Measurements from ENCODE around the gene PLEKHG7.

- TF ChIP-seq POLR2AphosphoS5 (IDR thresholded peaks at IDR 0.05; ENCODE audit: low read depth, low read length) (no peak), TAF1 (IDR thresholded peaks at IDR 0.05; ENCODE audit: borderline replicate concordance, insufficient read depth, low read length) (no peak), FOXP2 (optimal IDR thresholded peaks at IDR 0.05; ENCODE audit: borderline replicate concordance, extremely low read depth, extremely low read length, insufficient read depth) (no peak), REST (IDR thresholded peaks at IDR 0.05; ENCODE audit: insufficient read depth in 1 of 2, low read depth in 2 of 2, low read length in 2 of 2) (no peak)
Observed at GRCh38 chr12:92810370-92810769, 107.6 kb downstream of the PLEKHG7 start.
